Fibroblast of skin of back (primary cell): ENCODE data around the gene FCN1.

ENCODE experiments used
- DNase-seq: peaks from one replicate; pipeline ENCODE4 v3.0.0-alpha.2; 2013

FCN1 gene

DNA sequence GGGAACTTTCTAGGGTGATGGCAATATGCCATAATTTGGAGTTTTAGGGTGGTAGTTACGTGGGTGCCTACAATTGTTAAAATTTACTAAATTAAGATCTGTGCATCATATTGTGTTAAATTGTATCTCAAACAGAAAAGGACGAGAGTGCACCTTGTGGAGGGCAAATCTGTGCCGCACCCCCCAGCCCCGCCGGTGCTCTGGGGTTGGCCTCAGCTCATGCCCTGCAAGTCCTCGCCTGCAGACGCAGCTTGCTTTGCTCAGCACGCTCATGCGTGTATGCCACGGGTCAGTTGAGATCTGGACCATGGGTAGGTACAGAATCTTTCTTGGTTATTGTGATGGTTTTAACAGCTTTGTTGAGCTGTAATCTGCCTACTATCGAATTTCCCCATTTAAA lies 33.7 kb upstream of the FCN1 start:
- no peak for DNase-seq

DNA sequence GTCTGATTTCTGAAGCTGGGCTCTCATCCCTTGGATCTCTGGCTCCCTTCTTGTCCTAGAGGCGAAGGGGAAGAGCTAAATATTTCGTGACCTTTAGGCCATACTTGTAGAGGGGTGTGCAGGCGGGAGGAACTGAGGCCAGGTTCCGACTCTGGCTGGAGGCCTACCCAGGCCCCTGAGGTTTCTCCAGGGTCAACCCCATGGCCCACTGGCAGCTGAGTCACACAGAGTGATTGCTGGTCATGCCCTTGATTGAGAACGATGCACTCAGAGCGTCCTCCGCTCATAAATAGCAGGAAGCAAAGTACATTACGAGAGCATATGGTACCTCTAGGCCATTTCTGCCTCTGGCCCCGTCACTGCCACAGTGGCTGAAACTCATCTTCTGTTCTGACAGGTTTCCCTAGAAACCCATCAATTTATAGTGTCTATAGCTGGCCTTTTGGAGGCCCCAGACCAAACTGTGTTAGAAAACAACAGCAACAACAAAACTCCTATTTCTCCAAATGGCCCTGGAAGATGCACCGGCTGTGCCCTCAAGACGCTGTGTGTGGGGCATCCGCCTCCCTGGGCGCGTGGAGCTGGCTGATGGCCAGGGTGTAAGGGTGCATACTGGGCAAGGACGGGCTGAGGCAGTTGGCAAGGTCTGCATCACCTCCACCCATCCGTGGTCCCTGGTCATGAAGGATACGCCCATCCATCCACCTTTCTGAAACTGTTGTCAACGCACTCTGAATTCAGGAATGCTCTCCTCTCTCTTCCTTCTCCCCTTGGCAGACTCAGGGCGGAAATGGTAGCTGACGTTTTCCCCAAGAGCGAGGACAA lies 32.9 kb upstream of the FCN1 start:
- DNase-seq, result no peak

- DNase-seq, result no peak
These were observed 32.1 kb upstream of the FCN1 start for GRCh38 chr9:134949681-134950385.

- no peak for DNase-seq
These were observed 30.4 kb upstream of the FCN1 start for GRCh38 chr9:134948149-134948548.

- DNase-seq, result no peak
These were observed 29.7 kb upstream of the FCN1 start for GRCh38 chr9:134947265-134947955.

DNA sequence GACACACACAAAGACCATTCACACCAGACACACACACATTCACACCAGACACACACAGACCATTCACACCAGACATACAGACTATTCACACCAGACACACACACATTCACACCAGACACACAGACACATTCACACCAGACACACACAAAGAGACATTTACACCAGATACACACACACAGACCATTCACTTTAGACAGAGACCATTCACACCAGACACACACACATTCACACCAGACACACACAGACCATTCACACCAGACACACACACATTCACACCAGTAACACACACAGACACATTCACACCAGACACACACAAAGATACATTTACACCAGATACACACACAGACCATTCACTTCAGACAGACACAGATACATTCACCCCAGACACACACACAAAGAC lies 29.0 kb upstream of the FCN1 start:
- DNase-seq, result no peak

- no peak for DNase-seq
These were observed 28.0 kb upstream of the FCN1 start for GRCh38 chr9:134945509-134946275.

DNA sequence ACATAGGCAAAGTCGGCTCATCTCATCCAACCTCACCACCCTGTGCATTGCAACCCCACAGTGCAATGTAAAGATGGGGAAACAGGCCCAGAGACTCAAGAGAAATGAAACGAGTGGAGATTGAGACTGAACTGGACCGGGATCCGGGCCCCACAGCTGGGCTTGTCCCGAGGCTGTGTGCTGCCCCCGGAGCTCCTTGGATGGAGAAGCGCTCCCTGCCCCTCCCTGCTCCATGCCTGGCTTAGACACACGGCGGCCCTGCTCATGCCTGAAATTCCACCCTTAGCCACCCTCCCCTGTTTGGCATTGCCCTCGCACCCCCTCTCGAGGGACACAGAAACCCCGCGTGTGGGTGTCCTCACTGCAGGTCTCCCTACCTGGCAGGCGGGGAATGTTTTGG lies 27.2 kb upstream of the FCN1 start:
- DNase-seq, result no peak

- no peak for DNase-seq
These were observed 26.7 kb upstream of the FCN1 start for GRCh38 chr9:134944351-134944802.

DNA sequence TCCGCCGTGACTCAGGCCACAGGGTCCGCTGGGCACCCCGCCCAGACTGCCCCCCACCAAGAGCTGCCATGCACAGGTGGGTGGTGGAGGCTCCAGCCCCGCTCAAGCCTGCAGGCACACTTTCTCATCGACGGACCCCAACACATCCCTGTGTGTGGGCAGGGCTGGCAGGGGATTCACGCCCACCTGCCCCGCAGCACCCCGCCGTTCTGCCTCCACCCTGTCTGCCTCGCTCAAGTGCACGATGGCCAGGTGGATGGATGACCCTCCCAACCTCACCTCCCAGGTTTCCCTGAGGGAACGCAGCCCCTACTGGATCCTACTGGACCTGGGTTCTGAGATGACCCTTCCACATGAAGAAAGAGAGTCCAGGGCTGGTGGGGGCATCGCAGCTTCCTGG lies 26.1 kb upstream of the FCN1 start:
- DNase-seq, result no peak

GRCh38 chr9:134943411-134943810 lies 25.7 kb upstream of the FCN1 start:
- no peak for DNase-seq

GRCh38 chr9:134942788-134943184 lies 25.1 kb upstream of the FCN1 start:
- no peak for DNase-seq

- DNase-seq, result peak; percentile 6
These were observed 24.5 kb upstream of the FCN1 start for GRCh38 chr9:134942011-134942787.

DNA sequence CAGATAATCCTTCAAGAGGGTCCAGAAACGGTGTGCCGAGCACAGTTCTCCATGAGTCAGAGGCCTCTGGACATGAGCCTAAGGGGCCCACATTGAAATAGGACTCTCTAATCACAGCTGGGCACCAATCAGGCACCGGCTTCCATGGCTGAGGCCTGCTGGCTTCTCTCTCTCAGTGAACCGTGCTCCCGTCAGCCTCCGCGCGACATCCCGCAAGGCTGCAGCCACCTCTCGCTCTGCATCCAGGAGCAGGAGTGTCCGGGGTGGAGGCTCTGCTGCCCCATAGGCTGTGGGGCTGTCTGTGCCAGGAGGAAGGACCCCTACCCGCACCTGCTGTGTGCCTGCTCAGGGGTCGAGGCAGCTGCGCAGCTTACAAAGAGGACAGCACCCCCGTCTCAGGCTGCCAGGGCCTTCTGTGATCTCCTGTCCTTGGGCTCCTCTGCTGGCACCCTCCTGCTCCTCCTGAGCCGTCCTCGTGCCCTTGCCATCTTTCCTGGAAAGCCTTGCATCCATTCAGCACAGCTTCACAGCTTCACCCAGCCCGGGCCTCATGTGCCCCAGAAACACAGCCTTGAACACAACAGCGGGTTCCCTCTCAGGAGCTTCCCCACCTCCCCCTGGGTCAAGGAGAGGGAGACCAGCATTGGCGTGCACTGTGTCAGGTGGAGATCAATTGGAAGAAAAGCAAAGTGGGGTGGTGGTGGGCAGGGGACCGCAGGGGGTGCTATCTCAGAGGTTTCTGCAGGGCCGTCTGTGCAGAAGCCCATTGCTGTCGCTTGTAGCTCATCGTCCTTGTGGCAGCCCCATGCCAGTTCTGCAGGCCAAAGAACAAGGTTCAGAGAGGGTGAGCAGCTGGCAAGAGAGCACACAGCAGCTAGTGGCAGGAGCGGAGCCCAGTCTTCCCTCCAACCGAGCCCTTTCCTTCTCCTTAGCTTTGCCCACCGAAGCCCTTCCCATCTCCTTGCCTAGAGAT lies 22.8 kb upstream of the FCN1 start:
- DNase-seq, result no peak

GRCh38 chr9:134939836-134940235 lies 22.1 kb upstream of the FCN1 start:
- no peak for DNase-seq

DNA sequence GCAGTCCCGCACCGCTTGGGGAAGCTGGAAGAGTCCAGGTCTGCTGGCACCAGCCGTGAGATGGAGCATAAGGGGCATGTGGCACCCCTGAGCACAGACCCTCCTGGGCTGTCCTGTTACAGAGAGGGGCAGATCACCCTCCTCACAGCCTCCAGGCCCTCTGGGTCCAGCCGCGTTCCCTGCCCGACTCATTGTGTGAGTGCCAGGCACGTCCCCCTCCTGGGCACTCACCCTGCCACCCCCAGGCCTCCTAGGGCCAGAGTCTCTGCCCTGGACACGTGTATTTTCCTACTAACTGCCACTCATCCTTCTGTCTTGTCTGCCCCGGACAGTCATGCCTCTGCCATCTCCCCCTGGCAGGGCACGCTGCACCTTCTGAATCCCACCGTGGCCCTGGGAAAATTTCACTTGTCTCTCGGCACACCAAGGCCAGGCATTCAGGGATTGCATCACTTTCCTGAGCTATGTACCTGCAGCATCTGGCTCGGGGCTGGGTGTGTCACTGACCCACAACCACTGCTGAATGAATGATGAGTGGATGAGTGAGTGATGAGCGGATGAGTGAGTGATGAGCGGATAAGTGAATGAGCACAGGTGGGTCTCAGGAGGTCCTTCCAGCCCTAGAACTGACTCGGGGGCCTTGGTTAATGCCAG lies 21.5 kb upstream of the FCN1 start:
- no peak for DNase-seq

DNA sequence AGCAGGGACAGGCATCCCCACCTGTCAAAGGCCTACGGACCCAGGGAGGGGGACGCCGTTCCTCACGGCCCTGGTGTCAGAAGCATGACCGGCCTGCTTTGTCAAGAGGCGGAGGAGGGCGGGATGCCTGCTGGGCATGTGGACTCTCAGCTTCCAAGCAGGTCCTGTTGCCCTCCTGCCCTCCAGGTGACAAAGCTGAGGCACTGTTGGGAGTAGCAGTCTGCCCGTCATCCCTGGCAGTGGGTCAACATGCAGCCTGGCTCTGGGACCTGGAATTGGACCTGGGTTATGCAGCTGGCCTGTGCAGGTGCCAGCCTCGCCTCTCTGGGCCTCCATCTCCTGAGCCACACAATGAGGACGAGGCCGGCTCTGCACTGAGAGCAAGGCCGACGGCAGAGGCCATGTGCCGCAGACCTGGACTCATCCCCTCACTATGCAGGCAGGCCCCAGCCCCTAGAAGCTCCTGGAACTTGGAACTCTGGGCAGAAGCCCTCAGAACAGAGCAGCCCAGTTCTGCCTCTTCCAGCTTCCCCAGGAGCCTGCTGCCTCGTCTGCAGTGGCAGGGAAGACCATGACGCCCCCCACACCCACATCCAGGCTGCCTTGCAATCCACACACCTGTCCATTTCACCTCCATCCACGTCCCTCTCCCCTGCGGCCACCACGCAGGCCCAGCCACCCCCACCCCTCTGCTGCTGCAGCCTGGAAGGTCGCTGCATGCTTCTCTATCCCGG lies 20.8 kb upstream of the FCN1 start:
- DNase-seq, result no peak

DNA sequence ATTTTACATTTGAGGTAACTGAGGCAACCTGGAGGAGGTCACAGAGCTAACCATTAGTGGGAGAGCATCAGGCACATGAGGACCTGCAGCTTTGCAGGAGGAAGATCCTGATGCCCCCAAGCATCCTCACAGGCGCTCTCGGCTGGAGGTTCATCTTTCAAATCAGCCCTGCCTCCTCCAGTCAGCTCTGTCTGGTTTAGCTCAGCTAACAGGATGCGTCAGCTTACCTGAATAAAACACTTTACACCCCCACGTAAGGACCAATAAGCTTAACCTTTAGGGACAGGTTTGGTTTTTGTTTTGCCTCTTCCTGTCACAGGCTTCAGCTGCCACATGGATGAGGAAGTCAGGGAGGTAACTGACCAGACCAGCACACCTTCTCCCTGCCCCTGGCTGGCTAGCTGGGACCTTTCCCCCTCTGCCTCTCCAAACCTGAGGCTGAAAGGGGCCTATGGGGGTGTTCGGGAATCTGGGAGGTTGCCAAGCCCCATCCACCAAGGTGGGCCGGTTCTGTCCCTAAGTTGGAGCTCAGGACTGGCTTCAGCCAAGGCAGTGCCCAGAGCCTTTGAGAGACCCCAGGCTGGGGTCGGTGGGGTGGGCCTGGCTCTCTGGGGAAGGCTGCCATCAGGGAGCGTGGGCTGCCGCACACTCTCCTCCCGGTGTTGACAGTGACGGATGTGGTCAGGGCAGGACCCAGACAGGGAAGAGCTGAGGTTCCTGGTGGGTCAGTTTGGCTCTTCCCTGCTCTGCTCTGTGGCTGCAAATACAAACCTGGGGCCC lies 20.0 kb upstream of the FCN1 start:
- DNase-seq, result no peak

GRCh38 chr9:134937164-134937555 lies 19.4 kb upstream of the FCN1 start:
- no peak for DNase-seq
